Nephron progenitor cell (in vitro differentiated cells): ENCODE measurements around the gene BRINP1.

Experiments
- DNase-seq: peaks from one replicate; pipeline ENCODE4 v3.0.0; 2021
- H3K27ac Mint-ChIP-seq: 2 replicates; pipeline ENCODE4 v1.8.0; 2021; ENCODE audit warnings: mild to moderate bottlenecking, moderate library complexity, mixed read lengths
- H3K27me3 Mint-ChIP-seq: 2 replicates; pipeline ENCODE4 v1.8.0; 2021; ENCODE audit warnings: mild to moderate bottlenecking, low read depth, mixed read lengths; ENCODE audit not compliant: poor library complexity
- H3K36me3 Mint-ChIP-seq: 2 replicates; pipeline ENCODE4 v1.8.0; 2021; ENCODE audit warnings: low read depth, mixed read lengths
- H3K4me1 Mint-ChIP-seq: 2 replicates; pipeline ENCODE4 v1.8.0; 2021; ENCODE audit warnings: mixed read lengths
- H3K4me3 Mint-ChIP-seq: 2 replicates; pipeline ENCODE4 v1.8.0; 2021; ENCODE audit warnings: mild to moderate bottlenecking, moderate library complexity, mixed read lengths
- H3K9me3 Mint-ChIP-seq: 2 replicates; pipeline ENCODE4 v1.8.0; 2021; ENCODE audit warnings: mild to moderate bottlenecking, moderate library complexity, mixed read lengths
- CTCF ChIP-seq: fragments of 200-600 bp; sonication (generic); IDR thresholded peaks from 2 replicates; pipeline ENCODE4 v1.5.0; 2021; ENCODE audit warnings: antibody characterized with exemption

BRINP1 gene

GRCh38 chr9:119166096-119166495 lies 203.1 kb downstream of the BRINP1 start:
- no peak for DNase-seq
- Mint-ChIP-seq H3K4me1 (peaks cover 22% of the 10 kb centered on the region), H3K36me3 (peaks cover 30% of the 10 kb centered on the region), H3K27me3 (peaks cover 3% of the 10 kb centered on the region), H3K4me3 (no peak overlapping the region), H3K9me3 (peaks cover 35% of the 10 kb centered on the region), H3K27ac (no peak overlapping the region)
- TF ChIP-seq CTCF: no peak

- no peak for TF ChIP-seq CTCF
- Mint-ChIP-seq H3K4me1 (peaks cover 22% of the 10 kb centered on the region), H3K9me3 (peaks cover 35% of the 10 kb centered on the region), H3K27me3 (peaks cover 3% of the 10 kb centered on the region), H3K4me3 (no peak overlapping the region), H3K27ac (no peak overlapping the region), H3K36me3 (peaks cover 30% of the 10 kb centered on the region)
- no peak for DNase-seq
Observed at GRCh38 chr9:119165131-119165530, 204.1 kb downstream of the BRINP1 start.

DNA sequence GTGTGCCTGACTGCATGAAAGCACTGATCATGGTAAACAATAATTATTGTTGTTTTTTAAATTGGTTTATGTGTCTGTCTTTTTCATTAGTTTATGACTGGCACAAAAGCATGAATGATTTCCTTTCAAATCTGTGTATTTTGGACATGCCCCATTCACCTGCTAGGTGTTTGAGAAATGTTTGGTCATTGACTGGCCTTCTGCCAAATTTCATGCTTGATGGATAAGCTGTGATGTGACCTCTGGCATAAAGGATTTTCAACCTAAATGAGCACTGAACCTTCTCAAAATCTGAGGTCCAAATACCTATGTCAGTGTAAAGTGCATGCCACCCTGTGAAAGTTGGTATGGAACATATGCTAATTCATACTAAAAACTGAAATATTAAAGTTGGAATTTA lies 204.5 kb downstream of the BRINP1 start:
- no peak for TF ChIP-seq CTCF
- peaks cover 21% of the 10 kb centered on the region for H3K4me1 Mint-ChIP-seq
- no peak overlapping the region for H3K27ac Mint-ChIP-seq

GRCh38 chr9:119160551-119160950 lies 208.7 kb downstream of the BRINP1 start:
- H3K27me3 Mint-ChIP-seq: no peaks in the 10 kb centered on the region
- no peak for DNase-seq
- no peak overlapping the region for H3K4me3 Mint-ChIP-seq
- peaks cover 7% of the 10 kb centered on the region for H3K4me1 Mint-ChIP-seq
- H3K9me3 Mint-ChIP-seq: no peaks in the 10 kb centered on the region
- H3K36me3 Mint-ChIP-seq: no peaks in the 10 kb centered on the region
- no peak overlapping the region for H3K27ac Mint-ChIP-seq
- TF ChIP-seq CTCF: no peak

More for the DNA sequence above, 204.5 kb downstream of the BRINP1 start:
- peaks cover 3% of the 10 kb centered on the region for H3K27me3 Mint-ChIP-seq
- H3K36me3 Mint-ChIP-seq: peaks cover 30% of the 10 kb centered on the region
- H3K9me3 Mint-ChIP-seq: peaks cover 33% of the 10 kb centered on the region
- DNase-seq: no peak
- no peak overlapping the region for H3K4me3 Mint-ChIP-seq

DNA sequence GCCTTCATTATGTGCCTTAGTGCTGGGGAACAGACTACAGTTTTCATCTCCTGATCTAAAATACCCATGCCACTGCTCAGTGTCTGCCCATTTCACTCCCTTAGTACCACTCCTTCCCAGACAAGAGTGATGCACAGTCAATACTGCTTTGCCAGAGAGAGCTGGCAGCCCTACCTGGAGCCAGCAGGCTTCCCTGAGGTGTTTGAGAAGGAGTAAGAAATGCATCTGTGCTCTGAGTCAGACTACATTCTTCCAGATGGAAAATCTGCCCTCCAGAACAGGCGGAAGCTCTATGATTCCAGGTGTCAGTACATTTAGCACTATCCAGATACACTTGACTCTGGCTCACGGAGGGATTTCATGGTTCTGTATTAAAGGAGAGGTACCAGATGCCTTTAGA lies 209.8 kb downstream of the BRINP1 start:
- Mint-ChIP-seq H3K36me3 (no peaks in the 10 kb centered on the region), H3K27me3 (no peaks in the 10 kb centered on the region), H3K4me3 (no peak overlapping the region), H3K27ac (no peak overlapping the region), H3K9me3 (no peaks in the 10 kb centered on the region), H3K4me1 (peaks cover 5% of the 10 kb centered on the region)
- DNase-seq: no peak
- TF ChIP-seq CTCF: no peak

- Mint-ChIP-seq H3K9me3 (no peaks in the 10 kb centered on the region), H3K4me1 (peaks cover 5% of the 10 kb centered on the region), H3K4me3 (no peak overlapping the region), H3K27ac (no peak overlapping the region), H3K27me3 (no peaks in the 10 kb centered on the region), H3K36me3 (no peaks in the 10 kb centered on the region)
- DNase-seq: no peak
- no peak for TF ChIP-seq CTCF
Observed at GRCh38 chr9:119157196-119157595, 212.0 kb downstream of the BRINP1 start.
